K562 (cell line): Measurements from ENCODE around the gene FAM167B. TPM values are rescaled to one million over a fixed set of nuclear protein-coding genes. Genes with fewer than 3 reads are reported as not detected.

Experiments used
- AFF4 ChIP-seq: sonication (generic); formaldehyde crosslinking; IDR thresholded peaks from 2 replicates; pipeline ENCODE4 v1.8.0; 2023; ENCODE audit warnings: mild to moderate bottlenecking, missing genetic modification reagents
- CBX2 ChIP-seq: fragments of 200-600 bp; sonication (generic); IDR thresholded peaks from one replicate; pipeline ENCODE4 v1.6.1; 2012; ENCODE audit warnings: mild to moderate bottlenecking, low read length, inconsistent platforms; ENCODE audit not compliant: insufficient read depth, poor library complexity, severe bottlenecking
- HDAC2 ChIP-seq: fragments of 450-650 bp; IDR thresholded peaks from 2 replicates; pipeline ENCODE4 v1.6.1; 2016; ENCODE audit warnings: mild to moderate bottlenecking
- HNRNPLL ChIP-seq: fragments of 200-400 bp; formaldehyde crosslinking; IDR thresholded peaks from 2 replicates; pipeline ENCODE4 v1.6.1; 2017; ENCODE audit warnings: low read length, low read depth, mild to moderate bottlenecking; ENCODE audit not compliant: poor library complexity, severe bottlenecking
- MTA2 ChIP-seq: fragments of 450-650 bp; IDR thresholded peaks from 2 replicates; pipeline ENCODE4 v1.6.1; 2016; ENCODE audit warnings: low read depth
- MYBL2 ChIP-seq, 2 experiments: fragments of 450-650 bp in 1 of 2; sonication (generic) in 1 of 2; formaldehyde crosslinking in 1 of 2; IDR thresholded peaks; 2 replicates each; pipeline versions ENCODE4 v1.6.1 to v1.8.1; 2017 to 2022; ENCODE audit warnings: borderline replicate concordance in 1 of 2, inconsistent platforms in 1 of 2, low read depth in 1 of 2, mild to moderate bottlenecking in 1 of 2, missing genetic modification reagents in 1 of 2, moderate library complexity in 1 of 2
- NRF1 ChIP-seq, 2 experiments: fragments of 450-650 bp; IDR thresholded peaks in 1 of 2; conservative IDR thresholded peaks in 1 of 2; 2 replicates each; pipeline ENCODE4 v1.6.1; 2014; ENCODE audit warnings: mild to moderate bottlenecking in 2 of 2
- RNF2 ChIP-seq: sonication (generic); IDR thresholded peaks from 2 replicates; pipeline ENCODE4 v1.6.1; 2016
- SREBF1 ChIP-seq: fragments of 150-350 bp; IDR thresholded peaks from 2 replicates; pipeline ENCODE4 v1.6.1; 2014; ENCODE audit warnings: antibody characterized with exemption, low read depth, low read length, borderline replicate concordance
- SRSF1 ChIP-seq: fragments of 200-400 bp; formaldehyde crosslinking; IDR thresholded peaks from 2 replicates; pipeline ENCODE4 v1.6.1; 2017; ENCODE audit warnings: mild to moderate bottlenecking, low read depth, low read length, moderate library complexity
- TARDBP ChIP-seq: fragments of 450-650 bp; IDR thresholded peaks from 2 replicates; pipeline ENCODE4 v1.6.1; 2016
- ZBTB17 ChIP-seq: fragments of 450-650 bp; formaldehyde crosslinking; IDR thresholded peaks from 2 replicates; pipeline ENCODE4 v1.4.0; 2020; ENCODE audit warnings: mild to moderate bottlenecking
- ZFP30 ChIP-seq: fragments of 250-450 bp; sonication (Bioruptor Pico); IDR thresholded peaks from 2 replicates; pipeline ENCODE4 v1.8.0; 2022; ENCODE audit warnings: moderate library complexity, mild to moderate bottlenecking, inconsistent platforms, borderline replicate concordance
- ZNF174 ChIP-seq: fragments of 250-450 bp; sonication (Bioruptor Pico); IDR thresholded peaks from 2 replicates; pipeline ENCODE4 v1.4.0; 2020; ENCODE audit warnings: mild to moderate bottlenecking
- ZNF217 ChIP-seq: sonication (generic); formaldehyde crosslinking; IDR thresholded peaks from 2 replicates; pipeline ENCODE4 v1.8.0; 2022; ENCODE audit warnings: mild to moderate bottlenecking, missing genetic modification reagents
- ZNF23 ChIP-seq: fragments of 250-450 bp; sonication (Bioruptor Pico); IDR thresholded peaks from 2 replicates; pipeline ENCODE4 v1.4.0; 2020; ENCODE audit warnings: mild to moderate bottlenecking
- ZNF3 ChIP-seq: fragments of 250-450 bp; sonication (Bioruptor Pico); IDR thresholded peaks from 2 replicates; pipeline ENCODE4 v1.5.0; 2021; ENCODE audit warnings: mild to moderate bottlenecking, moderate library complexity
- ZNF395 ChIP-seq: fragments of 200-800 bp; sonication (Bioruptor generic); IDR thresholded peaks from 2 replicates; pipeline ENCODE4 v1.6.1; 2017; ENCODE audit warnings: missing genetic modification characterization, missing compliant biosample characterization
- ZNF431 ChIP-seq: sonication (generic); formaldehyde crosslinking; IDR thresholded peaks from 2 replicates; pipeline ENCODE4 v1.8.0; 2022; ENCODE audit warnings: mild to moderate bottlenecking, missing genetic modification reagents
- ZNF57 ChIP-seq: fragments of 450-650 bp; formaldehyde crosslinking; IDR thresholded peaks from 2 replicates; pipeline ENCODE4 v1.4.0; 2020; ENCODE audit warnings: mild to moderate bottlenecking, moderate library complexity
- ZNF639 ChIP-seq, 2 experiments: fragments of 200-800 bp in 1 of 2; sonication (Bioruptor generic) in 1 of 2; sonication (generic) in 1 of 2; formaldehyde crosslinking in 1 of 2; IDR thresholded peaks in 1 of 2; conservative IDR thresholded peaks in 1 of 2; 2 replicates each; pipeline versions ENCODE4 v1.5.0 to v1.6.1; 2016 to 2020; ENCODE audit warnings: missing compliant biosample characterization in 1 of 2, missing genetic modification characterization in 1 of 2, missing genetic modification reagents in 1 of 2
- polyA plus RNA-seq, 8 experiments: library from polyadenylated mRNA; depleted of rRNA in 4 of 8; stranded (reverse) in 5 of 8; unstranded in 3 of 8; fragments of >200 nt; fragmentation: Nextera tagmentation in 2 of 8; fragmentation: Illumina TruSeq in 1 of 8; extraction: Ambion mirVana in 2 of 8; extraction: Trizol in 1 of 8; gene quantifications; 2 replicates each; pipeline versions ENCODE4 v1.2.1 to v1.2.3, GENCODE V29; 2011 to 2014; ENCODE audit warnings: inconsistent platforms in 1 of 8, missing spikeins in 1 of 8
- total RNA-seq, 7 experiments: library from RNA; depleted of rRNA in 6 of 7; stranded (reverse); fragments of >200 nt in 6 of 7; fragmentation: Illumina TruSeq in 2 of 7; extraction: Trizol in 2 of 7; gene quantifications; 2 replicates each; pipeline versions ENCODE4 v1.2.1 to v1.2.3, GENCODE V29; 2011 to 2021; ENCODE audit warnings: low replicate concordance in 1 of 7

The FAM167B gene
- total and polyA plus RNA-seq, 9 of the 15 experiments (the other 6 are each of a cell fraction or from before 2014, with no cell fraction given) = not detected

GRCh38 chr1:32291708-32292538 lies 44.9 kb downstream of the FAM167B start, which contains the start of gene HDAC1 (continued):
- TF ChIP-seq ZNF395 (CRISPR knock-in tag) = 0 out of 2 replicates have a peak, but pooled peaks have one; percentile 57
- TF ChIP-seq SREBF1 = peak; percentile 93
- peak; percentile 87 to 89 for TF ChIP-seq NRF1 (conservative IDR thresholded peaks at IDR 0.05 in 1 of 2, IDR thresholded peaks at IDR 0.05 in 1 of 2)
- TF ChIP-seq MYBL2 (IDR thresholded peaks at IDR 0.05; ENCODE audit: low read depth) = no peak; the same call in 1 of the 2 replicates
- TF ChIP-seq MYBL2 (CRISPR knock-in tag; IDR thresholded peaks at IDR 0.05; ENCODE audit: borderline replicate concordance) = no peak
- TF ChIP-seq ZNF431 (CRISPR knock-in tag) = no peak
- TF ChIP-seq ZNF174 (CRISPR knock-in tag) = no peak
- TF ChIP-seq MTA2 = no peak
- 0 out of 2 replicates have a peak, but pooled peaks have one; percentile 63 for TF ChIP-seq TARDBP
- no peak for TF ChIP-seq ZNF3
- peak in 1 of 2 experiments; percentile 95; a peak in 2 of 4 replicates for TF ChIP-seq ZNF639 (CRISPR knock-in tag; conservative IDR thresholded peaks at IDR 0.05 in 1 of 2, IDR thresholded peaks at IDR 0.05 in 1 of 2)
- peak; percentile 53 for TF ChIP-seq HNRNPLL
- TF ChIP-seq ZBTB17 = no peak
- no peak for TF ChIP-seq ZFP30 (CRISPR knock-in tag)
- TF ChIP-seq CBX2 = no peak
- no peak for TF ChIP-seq ZNF23 (CRISPR knock-in tag)
- no peak for TF ChIP-seq ZNF57 (CRISPR knock-in tag)
- peak; percentile 93; the same call in 1 of the 2 replicates for TF ChIP-seq AFF4 (CRISPR knock-in tag)
- peak; percentile 82 for TF ChIP-seq HDAC2
- no peak for TF ChIP-seq SRSF1
- TF ChIP-seq RNF2 = peak; percentile 91
- TF ChIP-seq ZNF217 (CRISPR knock-in tag) = no peak
